ENCODE measurements around the gene PCSK6. TPM values are rescaled to one million over a fixed set of nuclear protein-coding genes. Genes with fewer than 3 reads are reported as not detected.

The PCSK6 gene
- total and polyA plus RNA-seq, 2 experiments from 2014 or later = 4.8 to 6.4 TPM

DNA sequence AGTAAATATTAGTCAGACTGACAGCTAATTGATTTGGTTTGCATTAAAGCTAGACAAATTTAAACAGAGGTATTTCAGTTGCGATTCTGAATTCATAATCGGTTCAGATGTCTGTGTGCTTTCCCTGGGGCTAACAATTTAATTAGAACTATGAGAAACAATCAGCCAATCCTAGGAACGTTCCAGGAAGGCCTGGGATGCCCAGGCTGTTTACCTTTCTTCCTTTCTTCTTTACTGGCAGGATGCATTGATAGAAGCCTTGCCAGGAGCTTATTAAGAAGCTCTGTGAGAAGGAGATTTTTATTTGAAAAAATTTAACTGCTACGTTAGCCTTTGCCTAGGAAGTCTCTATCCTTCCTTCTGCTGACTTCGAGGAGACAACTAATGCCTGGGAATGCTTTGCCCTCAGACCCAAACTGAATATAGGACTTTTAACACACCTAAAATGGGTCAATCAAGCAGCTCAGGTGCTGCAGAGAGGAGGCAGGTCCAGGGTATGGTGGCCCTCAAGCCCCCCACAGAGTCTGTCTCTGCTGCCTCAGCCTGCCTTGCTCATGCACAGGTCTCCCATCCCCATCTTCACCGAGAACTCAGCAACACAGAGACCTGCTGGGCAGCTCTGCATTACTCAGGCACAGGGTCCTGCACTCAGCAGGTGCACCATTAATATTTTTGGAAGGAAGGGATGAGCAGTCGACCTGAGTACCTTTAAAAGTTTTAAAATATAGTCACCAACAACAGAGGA, 48.5 kb downstream of the PCSK6 start:
- TF ChIP-seq, protein P1, sequence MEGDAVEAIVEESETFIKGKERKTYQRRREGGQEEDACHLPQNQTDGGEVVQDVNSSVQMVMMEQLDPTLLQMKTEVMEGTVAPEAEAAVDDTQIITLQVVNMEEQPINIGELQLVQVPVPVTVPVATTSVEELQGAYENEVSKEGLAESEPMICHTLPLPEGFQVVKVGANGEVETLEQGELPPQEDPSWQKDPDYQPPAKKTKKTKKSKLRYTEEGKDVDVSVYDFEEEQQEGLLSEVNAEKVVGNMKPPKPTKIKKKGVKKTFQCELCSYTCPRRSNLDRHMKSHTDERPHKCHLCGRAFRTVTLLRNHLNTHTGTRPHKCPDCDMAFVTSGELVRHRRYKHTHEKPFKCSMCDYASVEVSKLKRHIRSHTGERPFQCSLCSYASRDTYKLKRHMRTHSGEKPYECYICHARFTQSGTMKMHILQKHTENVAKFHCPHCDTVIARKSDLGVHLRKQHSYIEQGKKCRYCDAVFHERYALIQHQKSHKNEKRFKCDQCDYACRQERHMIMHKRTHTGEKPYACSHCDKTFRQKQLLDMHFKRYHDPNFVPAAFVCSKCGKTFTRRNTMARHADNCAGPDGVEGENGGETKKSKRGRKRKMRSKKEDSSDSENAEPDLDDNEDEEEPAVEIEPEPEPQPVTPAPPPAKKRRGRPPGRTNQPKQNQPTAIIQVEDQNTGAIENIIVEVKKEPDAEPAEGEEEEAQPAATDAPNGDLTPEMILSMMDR (IDR thresholded peaks at IDR 0.05; ENCODE audit: low read depth, low read length) = no peak
- Histone ChIP-seq H3K27ac (no peak overlapping the region), H3K27me3 (no peaks in the 10 kb centered on the region), H3K4me3 (no peak overlapping the region), H3K9me3 (ENCODE audit: low read depth) (no peaks in the 10 kb centered on the region), H3K36me3 (no peaks in the 10 kb centered on the region), H3K4me1 (ENCODE audit: low read depth) (no peaks in the 10 kb centered on the region)
- DNase-seq (ENCODE audit: low read depth in 1 of 2, low spot score in 1 of 2) = no peak

DNA sequence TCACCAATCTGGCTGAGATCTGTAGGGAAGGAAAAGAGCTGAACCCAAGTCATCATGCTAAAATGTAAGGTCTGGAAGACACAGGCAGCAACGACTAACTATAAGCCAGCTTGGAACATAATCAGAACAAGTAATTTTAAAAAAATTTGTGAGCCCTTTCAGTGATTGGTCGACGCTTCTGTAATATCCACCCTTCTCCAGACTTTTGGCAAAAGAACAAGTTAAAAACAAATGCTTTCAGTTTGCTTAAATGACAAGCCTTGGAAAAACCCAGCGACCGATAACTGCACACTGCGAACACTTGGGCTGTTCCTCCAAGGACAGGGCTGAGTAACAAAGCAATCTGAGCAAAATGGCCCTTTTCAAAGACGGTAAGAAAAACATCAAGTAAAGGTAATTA, 49.6 kb downstream of the PCSK6 start:
- Histone ChIP-seq H3K9me3 (ENCODE audit: low read depth) (no peaks in the 10 kb centered on the region), H3K36me3 (no peaks in the 10 kb centered on the region), H3K4me1 (ENCODE audit: low read depth) (no peaks in the 10 kb centered on the region), H3K27ac (no peak overlapping the region), H3K27me3 (no peaks in the 10 kb centered on the region), H3K4me3 (no peak overlapping the region)
- TF ChIP-seq, protein P1 (IDR thresholded peaks at IDR 0.05; ENCODE audit: low read depth, low read length) = no peak
- DNase-seq (ENCODE audit: low read depth in 1 of 2, low spot score in 1 of 2) = peak in 1 of 2 donors; percentile 81

- DNase-seq (ENCODE audit: low read depth in 1 of 2, low spot score in 1 of 2) = peak in 1 of 2 donors; percentile 80
- H3K4me3 ChIP-seq = no peak overlapping the region
Measured at GRCh38 chr15:101439285-101439919, 50.1 kb downstream of the PCSK6 start.

GRCh38 chr15:101438482-101439284, 50.8 kb downstream of the PCSK6 start:
- H3K27me3 ChIP-seq = no peaks in the 10 kb centered on the region
- no peak overlapping the region for H3K4me3 ChIP-seq
- H3K36me3 ChIP-seq = no peaks in the 10 kb centered on the region
- no peaks in the 10 kb centered on the region for H3K4me1 ChIP-seq (ENCODE audit: low read depth)
- DNase-seq (ENCODE audit: low read depth in 1 of 2, low spot score in 1 of 2) = no peak
- TF ChIP-seq, protein P1 (IDR thresholded peaks at IDR 0.05; ENCODE audit: low read depth, low read length) = no peak
- no peak overlapping the region for H3K27ac ChIP-seq
- H3K9me3 ChIP-seq (ENCODE audit: low read depth) = no peaks in the 10 kb centered on the region

More at GRCh38 chr15:101439285-101439919, 50.1 kb downstream of the PCSK6 start:
- H3K4me1 ChIP-seq (ENCODE audit: low read depth) = no peaks in the 10 kb centered on the region
- H3K27me3 ChIP-seq = no peaks in the 10 kb centered on the region
- H3K9me3 ChIP-seq (ENCODE audit: low read depth) = no peaks in the 10 kb centered on the region
- no peak overlapping the region for H3K27ac ChIP-seq
- TF ChIP-seq, protein P1 (IDR thresholded peaks at IDR 0.05; ENCODE audit: low read depth, low read length) = no peak
- H3K36me3 ChIP-seq = no peaks in the 10 kb centered on the region

DNA sequence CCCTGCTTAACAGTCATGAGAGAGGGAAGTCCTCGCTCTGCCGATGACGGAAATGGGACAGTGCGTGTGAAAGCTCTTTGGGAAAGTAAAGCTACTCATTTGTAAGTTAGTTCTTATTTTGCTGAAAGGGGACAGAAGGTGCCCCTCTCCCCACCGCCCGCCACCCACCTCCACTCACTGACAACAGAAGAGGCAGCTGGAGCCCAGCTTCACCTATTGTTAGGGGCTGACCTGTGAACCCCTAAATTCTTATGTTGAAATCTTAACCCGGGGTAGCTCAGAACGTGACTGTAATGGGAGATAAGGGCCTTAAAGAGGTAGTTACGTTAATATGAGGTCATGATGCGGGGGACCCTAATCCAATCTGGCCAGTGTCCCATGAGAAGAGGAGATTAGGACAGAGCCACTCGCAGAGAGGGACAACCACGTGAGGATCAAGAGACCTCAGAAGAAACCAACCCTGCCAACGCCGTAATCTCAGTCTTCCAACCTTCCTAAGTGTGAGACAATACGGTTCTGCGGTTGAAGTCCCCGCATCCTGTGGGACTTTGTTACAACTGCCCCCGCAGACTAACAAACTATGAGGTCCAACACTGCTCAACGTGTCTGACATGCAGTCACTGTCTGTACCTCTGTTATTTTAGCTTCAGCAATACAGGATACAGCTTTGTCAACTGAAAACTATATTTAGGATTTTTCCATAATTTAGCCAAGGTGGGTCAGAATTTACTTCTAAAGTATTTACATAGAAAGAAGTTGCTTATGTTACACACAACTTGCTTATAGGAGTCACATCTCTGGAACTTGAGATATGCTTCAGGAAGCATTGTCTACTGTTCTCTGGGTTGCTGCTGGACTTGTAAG, 51.7 kb downstream of the PCSK6 start:
- Histone ChIP-seq H3K9me3 (ENCODE audit: low read depth) (no peaks in the 10 kb centered on the region), H3K27me3 (no peaks in the 10 kb centered on the region)
- DNase-seq (ENCODE audit: low read depth in 1 of 2, low spot score in 1 of 2) = no peak

More for the DNA sequence above, 51.7 kb downstream of the PCSK6 start:
- TF ChIP-seq, protein P1 (IDR thresholded peaks at IDR 0.05; ENCODE audit: low read depth, low read length) = no peak
- no peaks in the 10 kb centered on the region for H3K4me1 ChIP-seq (ENCODE audit: low read depth)
- H3K27ac ChIP-seq = no peak overlapping the region
- no peaks in the 10 kb centered on the region for H3K36me3 ChIP-seq
- no peak overlapping the region for H3K4me3 ChIP-seq

Measured in cardiac muscle cell (in vitro differentiated cells and primary cell).